Thyroid gland (tissue), 4 donors: ENCODE results near the gene ARL4C.

Experiments used
- POLR2A ChIP-seq, 2 donors: fragments of 450-650 bp; IDR thresholded peaks; one replicate each; pipeline ENCODE4 v1.6.1; 2017; ENCODE audit warnings: antibody characterized with exemption in 2 of 2, mild to moderate bottlenecking in 2 of 2, moderate library complexity in 1 of 2
- TF ChIP-seq, protein P1 (sequence below), 6 experiments: fragments of 200-600 bp in 3 of 6; fragments of 450-650 bp in 3 of 6; sonication (generic) in 3 of 6; IDR thresholded peaks; one replicate each; pipeline ENCODE4 v1.5.1; 2016 to 2019; ENCODE audit warnings: antibody characterized with exemption in 6 of 6, mild to moderate bottlenecking in 2 of 6, inconsistent platforms in 1 of 6, moderate library complexity in 1 of 6

DNA sequence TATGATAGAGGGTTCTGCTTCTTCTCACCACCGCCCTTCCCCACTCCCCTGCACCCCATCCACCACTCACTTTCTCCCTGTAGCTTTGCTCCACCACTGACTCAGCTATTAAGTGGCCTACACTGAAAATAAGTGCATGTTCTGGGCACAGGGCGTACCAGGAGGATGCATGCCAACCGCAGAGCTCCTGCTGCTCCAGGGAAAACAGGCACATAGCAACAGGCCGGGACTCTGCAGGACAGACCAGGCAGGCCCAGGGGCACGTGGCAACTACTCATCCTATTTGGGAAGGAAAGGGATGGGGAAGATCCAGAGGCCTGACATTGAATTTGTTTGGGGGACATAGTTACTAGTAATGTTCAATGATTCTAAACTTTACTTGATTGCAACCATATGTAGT is 28.4 kb downstream of the ARL4C start:
- TF ChIP-seq, protein P1, sequence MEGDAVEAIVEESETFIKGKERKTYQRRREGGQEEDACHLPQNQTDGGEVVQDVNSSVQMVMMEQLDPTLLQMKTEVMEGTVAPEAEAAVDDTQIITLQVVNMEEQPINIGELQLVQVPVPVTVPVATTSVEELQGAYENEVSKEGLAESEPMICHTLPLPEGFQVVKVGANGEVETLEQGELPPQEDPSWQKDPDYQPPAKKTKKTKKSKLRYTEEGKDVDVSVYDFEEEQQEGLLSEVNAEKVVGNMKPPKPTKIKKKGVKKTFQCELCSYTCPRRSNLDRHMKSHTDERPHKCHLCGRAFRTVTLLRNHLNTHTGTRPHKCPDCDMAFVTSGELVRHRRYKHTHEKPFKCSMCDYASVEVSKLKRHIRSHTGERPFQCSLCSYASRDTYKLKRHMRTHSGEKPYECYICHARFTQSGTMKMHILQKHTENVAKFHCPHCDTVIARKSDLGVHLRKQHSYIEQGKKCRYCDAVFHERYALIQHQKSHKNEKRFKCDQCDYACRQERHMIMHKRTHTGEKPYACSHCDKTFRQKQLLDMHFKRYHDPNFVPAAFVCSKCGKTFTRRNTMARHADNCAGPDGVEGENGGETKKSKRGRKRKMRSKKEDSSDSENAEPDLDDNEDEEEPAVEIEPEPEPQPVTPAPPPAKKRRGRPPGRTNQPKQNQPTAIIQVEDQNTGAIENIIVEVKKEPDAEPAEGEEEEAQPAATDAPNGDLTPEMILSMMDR (IDR thresholded peaks at IDR 0.05) = no peak
- TF ChIP-seq POLR2A (IDR thresholded peaks at IDR 0.05) = no peak
